Stimulated activated CD8-positive, alpha-beta memory T cell treated with anti-CD3 and anti-CD28 coated beads, Interleukin-15, amount 100 ng/mL, for 48 hours (primary cell): ENCODE data around the gene SKOR2.
"Not testable (repeated sequence)": the region's sequence is repeated elsewhere in the genome, so short reads cannot be mapped to it uniquely, and the experiment has no call there.

ENCODE experiments used
- DNase-seq, 2 donors: peaks; one replicate each; pipeline ENCODE4 v3.0.0-alpha.2; 2020; ENCODE audit warnings: low read depth in 2 of 2

Gene SKOR2

GRCh38 chr18:47254341-47254939, 3.0 kb upstream of the SKOR2 start:
- no peak for DNase-seq

- DNase-seq, result no peak
Observed at GRCh38 chr18:47253101-47253654, 1.7 kb upstream of the SKOR2 start.

DNA sequence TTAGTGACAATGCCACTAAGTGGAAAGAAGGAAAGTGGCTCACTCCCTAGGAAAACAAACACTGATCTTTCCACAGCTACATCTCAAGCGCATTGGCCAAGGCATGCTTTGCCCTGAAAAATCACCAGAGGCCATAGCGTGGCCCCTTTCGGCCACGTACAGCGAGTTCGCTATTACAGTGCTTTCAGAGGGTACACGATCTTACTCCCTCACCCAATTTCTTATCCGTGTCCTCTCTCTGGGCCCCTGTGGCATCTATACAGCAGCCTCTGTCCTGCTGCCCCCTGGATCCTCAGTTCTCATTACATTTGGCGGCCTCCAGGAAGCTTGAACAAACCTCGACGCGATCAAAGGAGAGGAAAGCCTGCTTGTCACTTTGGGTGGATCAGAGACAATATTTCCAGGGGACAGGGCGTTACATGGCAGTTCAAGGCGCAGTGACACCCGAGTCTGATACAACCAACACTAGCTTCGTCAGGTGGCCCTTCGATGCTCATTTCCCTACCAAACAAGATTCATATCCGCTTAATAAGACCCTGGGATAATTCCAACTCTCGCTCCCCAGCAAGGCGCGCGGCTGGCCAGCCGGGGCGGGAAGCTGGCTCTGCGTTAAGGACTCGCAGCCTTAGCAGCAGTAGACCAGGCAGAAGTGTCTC, 941 bp downstream of the SKOR2 start:
- DNase-seq, result no peak

DNA sequence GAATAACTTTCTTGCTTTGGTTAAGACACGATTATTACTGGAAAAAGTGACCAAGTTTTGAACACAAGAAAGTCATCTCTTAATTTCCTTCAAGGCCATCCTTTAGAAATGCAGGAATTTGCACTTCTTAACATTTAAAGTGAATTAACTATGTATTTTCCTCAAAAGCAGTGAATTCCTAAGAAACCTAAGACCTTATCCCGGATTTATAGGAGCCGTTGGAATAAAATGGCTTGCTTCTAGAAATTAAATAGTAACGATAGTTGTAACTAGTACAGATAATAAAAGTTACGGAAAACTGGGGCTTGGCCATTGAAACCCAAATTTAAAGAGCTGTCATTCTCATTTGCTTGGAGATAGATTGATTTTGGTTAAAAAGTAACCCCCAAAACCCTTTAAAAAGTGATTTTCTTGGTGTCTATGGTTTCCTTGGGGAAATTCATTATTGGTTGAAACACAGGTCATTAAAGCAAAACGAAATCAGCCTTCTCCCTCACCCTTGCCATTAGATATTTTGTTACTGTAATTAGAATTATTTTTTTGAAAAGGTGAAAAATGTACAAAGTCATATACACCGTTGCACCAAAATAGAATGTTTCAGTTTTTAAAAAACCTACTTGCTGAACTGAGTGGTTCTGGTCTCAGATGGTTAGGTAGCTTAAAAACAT, 2.0 kb downstream of the SKOR2 start:
- no peak for DNase-seq

DNA sequence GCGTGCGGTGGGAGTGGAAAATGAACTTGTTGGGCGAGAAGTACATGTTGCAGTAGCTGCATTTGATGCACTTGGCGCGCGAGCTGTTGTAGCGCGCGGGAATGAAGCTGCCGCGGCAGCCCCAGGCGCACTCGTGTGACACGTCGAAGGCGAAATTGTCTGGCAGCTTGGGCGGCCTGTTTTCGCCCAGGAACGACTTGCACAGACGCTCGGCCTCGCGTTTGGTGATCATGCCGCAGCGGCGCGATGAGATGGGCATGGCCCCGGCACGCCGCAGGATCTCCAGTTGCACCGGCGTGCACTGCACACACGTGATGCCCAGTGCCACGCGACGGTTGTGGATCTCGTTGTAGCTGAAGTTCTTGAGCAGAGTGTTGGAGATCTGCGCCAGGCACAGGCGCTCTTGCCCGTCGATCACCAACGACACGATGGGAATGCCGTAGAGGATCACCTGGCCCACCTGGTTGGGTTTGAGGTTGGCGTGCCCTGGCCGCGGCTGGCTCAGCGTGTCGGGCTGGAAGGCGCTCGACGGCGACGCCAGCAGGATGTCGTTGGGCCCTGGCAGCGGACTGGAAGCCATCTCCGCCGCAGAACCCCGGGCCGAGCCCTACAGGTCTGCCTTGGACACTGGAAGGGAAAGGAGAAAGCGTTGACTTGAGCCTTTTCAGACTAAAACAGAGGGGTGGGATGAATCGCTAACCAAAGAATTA, 2.7 kb downstream of the SKOR2 start:
- no peak for DNase-seq

- DNase-seq, result no peak
Observed at GRCh38 chr18:47248115-47248603, 3.3 kb downstream of the SKOR2 start.

GRCh38 chr18:47247416-47248114, 3.9 kb downstream of the SKOR2 start:
- no peak for DNase-seq

DNA sequence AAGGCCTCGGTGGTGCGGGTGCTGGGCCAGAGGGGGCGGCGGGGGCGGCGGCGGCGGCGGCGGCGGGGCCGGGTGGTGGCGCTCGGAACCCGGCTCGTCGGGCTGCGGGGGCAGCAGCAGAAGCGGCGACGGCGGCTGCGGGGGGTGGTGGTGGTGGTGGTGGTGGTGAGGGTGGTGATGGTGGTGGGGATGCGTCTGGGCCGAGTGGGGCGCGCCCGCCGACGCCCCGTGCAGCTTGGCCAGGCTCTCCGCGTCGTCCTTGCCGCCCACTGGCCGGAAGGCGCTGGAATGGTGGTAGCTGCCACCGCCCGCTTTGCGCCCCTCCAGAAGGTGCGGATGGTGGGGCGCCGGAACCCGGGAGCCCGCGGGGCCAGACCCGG, 4.4 kb downstream of the SKOR2 start:
- no peak for DNase-seq

DNA sequence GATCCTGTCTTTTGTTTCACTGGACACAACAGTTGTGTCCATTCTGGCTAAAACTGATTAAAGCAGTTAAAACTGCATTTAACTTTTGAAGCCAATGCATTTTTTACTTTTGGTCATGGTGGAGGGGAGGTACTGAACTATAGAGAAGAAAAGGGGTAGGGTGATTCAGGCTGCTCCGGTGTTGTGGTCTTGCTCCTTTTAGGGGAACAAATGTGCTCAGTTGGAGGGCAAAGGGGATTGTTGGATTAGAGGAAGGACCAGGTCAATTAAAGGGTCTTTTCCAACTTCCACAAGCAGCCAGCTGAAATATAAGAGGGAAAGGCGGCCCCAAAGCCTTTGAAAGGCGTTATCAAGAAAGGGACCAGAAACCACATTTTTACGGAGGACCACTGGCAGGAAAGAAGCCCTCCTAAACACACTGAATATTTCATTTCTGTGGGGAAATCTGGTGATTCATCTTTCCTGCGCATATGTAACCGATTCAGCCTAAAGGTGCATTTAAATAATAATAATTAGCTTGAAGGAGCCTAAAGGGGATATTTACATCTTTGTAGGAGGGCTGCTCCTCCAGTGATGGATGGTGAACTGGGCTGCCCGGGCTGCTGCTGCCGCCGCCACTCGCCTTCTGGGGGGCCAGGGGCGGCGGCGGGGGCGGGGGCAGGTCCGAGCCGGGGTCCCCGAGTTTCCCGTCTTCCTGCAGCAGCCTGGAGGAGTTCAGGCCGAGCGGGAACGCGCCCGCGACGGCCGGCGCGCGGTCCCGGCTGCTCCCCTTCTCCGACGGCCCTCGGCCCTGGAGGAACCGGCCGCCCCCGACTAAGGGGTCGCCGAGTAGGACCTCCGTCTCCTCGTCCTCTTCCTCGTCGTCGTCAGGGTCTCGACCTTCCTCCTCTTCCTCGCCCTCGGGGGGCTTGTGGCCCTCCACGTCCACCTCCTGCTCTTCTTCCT, 5.2 kb downstream of the SKOR2 start:
- no peak for DNase-seq

DNA sequence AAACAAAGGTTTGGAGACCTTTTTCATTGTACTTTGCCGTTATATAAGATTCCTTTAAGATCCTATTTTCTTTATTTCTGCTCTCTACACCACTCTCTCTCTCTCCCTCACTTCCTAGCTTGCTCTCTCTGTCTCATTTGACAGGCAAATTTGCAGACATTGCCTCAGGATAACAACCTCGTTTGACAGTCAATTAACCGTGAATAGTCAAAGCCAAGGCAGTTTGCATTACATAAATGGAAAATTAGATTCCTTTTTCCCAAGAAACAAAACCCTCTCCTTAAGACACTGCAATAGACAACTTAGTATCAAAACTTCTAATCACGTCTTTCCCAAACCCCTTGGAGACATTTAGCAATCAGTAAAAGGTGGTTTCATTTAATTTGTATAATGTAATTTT, 7.4 kb downstream of the SKOR2 start:
- DNase-seq, result no peak

GRCh38 chr18:47235096-47235495, 16.4 kb downstream of the SKOR2 start:
- DNase-seq, result no peak

- DNase-seq, result no peak
Observed at GRCh38 chr18:47226660-47227059, 24.8 kb downstream of the SKOR2 start.

DNA sequence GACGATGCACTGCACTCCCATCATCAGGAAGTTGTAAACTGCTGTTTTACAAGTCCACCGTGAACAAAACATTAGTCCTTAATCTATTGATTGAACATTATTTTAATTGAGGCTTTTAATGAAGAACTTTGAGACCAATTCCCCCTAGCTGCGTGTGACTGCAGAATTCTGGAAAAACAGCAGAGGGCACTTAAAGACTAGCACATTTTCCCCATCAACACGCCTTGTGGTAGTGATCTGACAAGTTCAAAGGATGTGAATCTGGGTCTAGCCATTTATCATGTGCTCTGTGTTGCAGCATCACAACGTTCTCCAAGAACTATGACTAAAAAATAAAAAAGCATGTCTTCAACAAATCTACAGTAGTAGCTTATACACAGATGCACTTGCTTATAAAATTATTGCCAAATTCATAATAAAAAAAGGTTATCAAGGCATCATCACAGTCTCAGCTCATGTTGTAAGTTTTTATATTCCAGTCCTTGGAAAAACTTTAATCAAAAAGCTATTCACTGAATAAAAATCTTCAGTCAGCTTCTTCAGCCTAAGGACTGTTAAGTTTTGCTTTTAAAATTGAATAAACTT, 35.8 kb downstream of the SKOR2 start:
- DNase-seq, result no peak

- DNase-seq, result no peak
Observed at GRCh38 chr18:47209171-47209570, 42.3 kb downstream of the SKOR2 start.

- no peak for DNase-seq
Observed at GRCh38 chr18:47206945-47207637, 44.4 kb downstream of the SKOR2 start.

DNA sequence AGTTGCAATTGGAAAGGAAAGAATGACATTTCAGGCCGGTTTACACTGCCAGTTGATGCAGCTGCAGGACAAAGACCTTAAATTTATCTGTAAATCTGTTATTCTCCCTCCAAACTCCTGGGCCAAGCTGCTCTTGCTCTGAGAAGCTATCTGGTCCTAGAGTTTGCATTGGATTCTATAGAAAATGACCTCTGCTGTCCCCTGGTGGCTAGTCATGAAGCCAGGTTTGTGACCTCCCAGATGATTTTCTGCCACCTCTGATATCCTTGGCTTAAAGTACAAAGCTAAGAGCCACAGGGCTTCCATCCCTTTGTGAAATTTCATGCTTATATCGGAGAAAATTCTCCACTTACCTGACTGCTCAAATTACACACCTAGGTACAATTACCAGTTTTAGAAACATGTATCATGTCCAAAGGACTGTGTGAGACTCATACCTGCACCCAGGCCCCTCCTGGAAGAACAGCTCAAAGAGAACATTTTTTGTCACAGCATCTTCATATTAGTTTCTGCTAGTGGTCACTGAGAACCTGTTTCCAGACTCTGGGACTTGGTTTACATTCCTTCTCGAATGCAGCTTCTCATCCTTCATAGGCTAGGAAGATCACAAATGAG, 46.4 kb downstream of the SKOR2 start:
- DNase-seq, result no peak

GRCh38 chr18:47203626-47204464, 47.6 kb downstream of the SKOR2 start:
- no peak for DNase-seq

GRCh38 chr18:47195961-47196360, 55.5 kb downstream of the SKOR2 start:
- DNase-seq, result not testable (repeated sequence)
